B cell (primary cell): ENCODE measurements around the gene DDR1. TPM values are rescaled to one million over a fixed set of nuclear protein-coding genes. Genes with fewer than 3 reads are reported as not detected.

Experiments used
- ATAC-seq: fragments of 200-7000 bp; cut with Tn5 transposase; one replicate; pipeline ENCODE4 v1.10.0; 2021; ENCODE audit warnings: low read depth, mild to moderate bottlenecking, moderate number of reproducible peaks, moderate library complexity
- CTCF ChIA-PET: fragments of 350-600 bp; sonication (Branson Sonifier 250); formaldehyde crosslinking; loops from one replicate; lab custom pipeline; 2021; ENCODE audit warnings: antibody characterized with exemption, inconsistent platforms; lab: Charles Lee
- POLR2A ChIA-PET: fragments of 350-600 bp; sonication (Branson Sonifier 250); formaldehyde crosslinking; loops from one replicate; lab custom pipeline; 2021; ENCODE audit warnings: antibody characterized with exemption; lab: Charles Lee
- DNase-seq: peaks from one replicate; pipeline ENCODE4 v3.0.0; 2013
- H2AFZ ChIP-seq: 2 replicates; pipeline ENCODE4 v1.6.1; 2012; ENCODE audit warnings: mild to moderate bottlenecking, low read depth, low read length; ENCODE audit not compliant: insufficient read depth, poor library complexity, severe bottlenecking
- H3K27ac ChIP-seq, 2 donors: 1 replicate in 1 of 2; 2 replicates in 1 of 2; pipeline ENCODE4 v1.5.1; 2012 to 2013; ENCODE audit warnings: low read length in 2 of 2, mild to moderate bottlenecking in 2 of 2, moderate library complexity in 1 of 2
- H3K27me3 ChIP-seq, 4 experiments: fragments of 200-600 bp in 1 of 4; sonication (generic) in 1 of 4; replicated peaks in 1 of 4; 1 replicate in 2 of 4; 2 replicates in 2 of 4; pipeline versions ENCODE4 v1.6.1 to v1.7.0; 2013 to 2016; ENCODE audit warnings: low read length in 3 of 4, mild to moderate bottlenecking in 2 of 4, mixed read lengths in 1 of 4, moderate library complexity in 1 of 4; ENCODE audit not compliant: insufficient read depth in 4 of 4, control insufficient read depth in 3 of 4; ENCODE audit errors: control extremely low read depth in 1 of 4
- H3K36me3 ChIP-seq, 2 experiments: replicated peaks in 1 of 2; 1 replicate in 1 of 2; 2 replicates in 1 of 2; pipeline versions ENCODE4 v1.6.1 to v1.7.1; 2013; ENCODE audit warnings: low read length in 1 of 2; ENCODE audit not compliant: insufficient read depth in 2 of 2, control insufficient read depth in 1 of 2; ENCODE audit errors: control extremely low read depth in 1 of 2, extremely low read depth in 1 of 2
- H3K4me1 ChIP-seq, 2 donors: fragments of 200-600 bp in 1 of 2; sonication (generic) in 1 of 2; 1 replicate in 1 of 2; 2 replicates in 1 of 2; pipeline versions ENCODE4 v1.5.1 to v1.6.1; 2013 to 2017; ENCODE audit warnings: low read length in 2 of 2; ENCODE audit not compliant: control insufficient read depth in 2 of 2, insufficient read depth in 2 of 2
- H3K4me2 ChIP-seq: replicated peaks from 2 replicates; pipeline ENCODE3; 2012; ENCODE audit warnings: mild to moderate bottlenecking, low read depth, low read length; ENCODE audit not compliant: poor library complexity, severe bottlenecking
- H3K4me3 ChIP-seq, 5 experiments: fragments of 200-600 bp in 1 of 5; sonication (generic) in 1 of 5; 1 replicate in 3 of 5; 2 replicates in 2 of 5; pipeline versions ENCODE4 v1.5.1 to v1.7.0; 2011 to 2016; ENCODE audit warnings: low read length in 4 of 5, mild to moderate bottlenecking in 4 of 5, low read depth in 2 of 5, control low read depth in 1 of 5, moderate library complexity in 1 of 5; ENCODE audit not compliant: insufficient read depth in 1 of 5; ENCODE audit errors: control extremely low read depth in 1 of 5, extremely low read depth in 1 of 5
- H3K79me2 ChIP-seq: fragments of 200-600 bp; sonication (generic); one replicate; pipeline ENCODE4 v1.6.0; 2016; ENCODE audit warnings: low read length; ENCODE audit not compliant: control insufficient read depth, insufficient read depth
- H3K9ac ChIP-seq: fragments of 200-600 bp; sonication (generic); 2 replicates; pipeline ENCODE4 v1.6.1; 2017; ENCODE audit warnings: mild to moderate bottlenecking, low read length, moderate library complexity
- H3K9me3 ChIP-seq, 3 donors: one replicate each; pipeline versions ENCODE4 v1.6.1 to v1.7.1; 2013; ENCODE audit warnings: low read length in 2 of 3; ENCODE audit not compliant: control insufficient read depth in 2 of 3, insufficient read depth in 1 of 3; ENCODE audit errors: control extremely low read depth in 1 of 3
- H4K20me1 ChIP-seq: 2 replicates; pipeline ENCODE4 v1.6.0; 2012; ENCODE audit warnings: mild to moderate bottlenecking, low read length; ENCODE audit not compliant: insufficient read depth, control insufficient read depth, poor library complexity, severe bottlenecking
- H3K27ac Mint-ChIP-seq: one replicate; pipeline ENCODE4 v1.8.0; 2021; ENCODE audit warnings: mixed read lengths
- H3K27me3 Mint-ChIP-seq: one replicate; pipeline ENCODE4 v1.8.0; 2021; ENCODE audit warnings: mixed read lengths
- H3K4me1 Mint-ChIP-seq: one replicate; pipeline ENCODE4 v1.8.0; 2021; ENCODE audit warnings: mixed read lengths
- H3K4me3 Mint-ChIP-seq: one replicate; pipeline ENCODE4 v1.8.0; 2021; ENCODE audit warnings: mixed read lengths
- H3K9me3 Mint-ChIP-seq: one replicate; pipeline ENCODE4 v1.8.0; 2022; ENCODE audit warnings: mixed read lengths; ENCODE audit not compliant: insufficient read depth
- CTCF ChIP-seq: fragments of 200-600 bp; IDR thresholded peaks from one replicate; pipeline ENCODE4 v1.8.0; 2022; ENCODE audit warnings: antibody characterized with exemption, mild to moderate bottlenecking
- EZH2 ChIP-seq: IDR thresholded peaks from 2 replicates; pipeline ENCODE4 v1.6.1; 2012; ENCODE audit warnings: borderline replicate concordance, low read depth, mild to moderate bottlenecking, moderate library complexity, low read length; ENCODE audit not compliant: insufficient read depth, poor library complexity, severe bottlenecking
- WGBS: methylation state at CpG from one replicate; pipeline ENCODE4 v1.1.5; 2013; ENCODE audit warnings: missing lambda C conversion rate; ENCODE audit not compliant: insufficient coverage; 5-methylcytosine and 5-hydroxymethylcytosine counted together
- intact Hi-C: fragments of 100-400 bp; cut with micrococcal nuclease; formaldehyde crosslinking; loops from one replicate; pipeline ENCODE4 v1.10.0; 2022
- polyA plus RNA-seq: library from polyadenylated mRNA; depleted of rRNA; stranded (reverse); fragments of >200 nt; gene quantifications from 2 replicates; pipeline ENCODE4 v1.2.3, GENCODE V29; 2012
- total RNA-seq, 2 donors: library from RNA; stranded (reverse); fragments of 120-200 nt in 1 of 2; gene quantifications; 1 replicate in 1 of 2; 2 replicates in 1 of 2; pipeline versions ENCODE4 v1.2.3 to v1.2.4, GENCODE V29; 2013 to 2022

Gene DDR1
- total and polyA plus RNA-seq, 2 donors (not counting 1 experiment from before 2014, with no cell fraction given): 28.8 to 61.7 TPM

- TF ChIP-seq EZH2 (no peak), CTCF (no peak)
Measured at GRCh38 chr6:30888816-30889495, 4.6 kb downstream of the DDR1 start.

GRCh38 chr6:30889496-30889885, 5.2 kb downstream of the DDR1 start:
- CTCF ChIA-PET: interaction anchor here (0.6 to 2.0 kb wide), 5 partner anchors 24 to 221 kb away, joined by 3 to 8 read pairs (median 4); partner anchors contain the start of gene VARS2
- no peaks in the 10 kb centered on the region for H3K9me3 Mint-ChIP-seq
- H3K4me1 Mint-ChIP-seq: peaks cover 29% of the 10 kb centered on the region
- Histone ChIP-seq H2AFZ (no peak overlapping the region), H3K9me3 (no peaks in the 10 kb centered on the region), H3K4me3 (no peak overlapping the region), H3K4me2 (no peak overlapping the region), H4K20me1 (peaks cover 68% of the 10 kb centered on the region), H3K36me3 (peaks cover 0 to 47% of the 10 kb centered on the region in 2 experiments), H3K4me1 (peaks cover 24 to 26% of the 10 kb centered on the region in 2 donors), H3K79me2 (peaks cover 72% of the 10 kb centered on the region), H3K27ac (no peak overlapping the region), H3K9ac (no peak overlapping the region), H3K27me3 (no peaks in the 10 kb centered on the region)
- DNase-seq (no peak), ATAC-seq (no peak)
- intact Hi-C loops: no loop called here
- POLR2A ChIA-PET: interaction anchor here (0.7 kb wide), 1 partner anchor 347 kb away, joined by 3 read pairs; no protein-coding TSS in a partner anchor
- 100% methylated on average over 3 of the region's 4 CpGs for WGBS
- H3K4me3 Mint-ChIP-seq: no peak overlapping the region
- H3K27ac Mint-ChIP-seq: no peak overlapping the region
- TF ChIP-seq EZH2 (no peak), CTCF (no peak)
- no peaks in the 10 kb centered on the region for H3K27me3 Mint-ChIP-seq

More at GRCh38 chr6:30888816-30889495, 4.6 kb downstream of the DDR1 start:
- Histone ChIP-seq H3K27ac (no peak overlapping the region), H3K79me2 (peaks cover 72% of the 10 kb centered on the region), H3K4me3 (no peak overlapping the region), H3K9me3 (no peaks in the 10 kb centered on the region), H3K9ac (no peak overlapping the region), H3K4me2 (no peak overlapping the region), H2AFZ (no peak overlapping the region), H3K36me3 (peaks cover 0 to 42% of the 10 kb centered on the region in 2 experiments), H3K27me3 (no peaks in the 10 kb centered on the region), H4K20me1 (peaks cover 68% of the 10 kb centered on the region), H3K4me1 (peaks cover 24 to 26% of the 10 kb centered on the region in 2 donors)
- over 99% methylated on average over 17 of the region's 18 CpGs for WGBS
- CTCF ChIA-PET: interaction anchor here (0.6 to 2.0 kb wide), 7 partner anchors 12 to 220 kb away, joined by 3 to 8 read pairs (median 4); partner anchors contain the start of gene VARS2
- ATAC-seq (no peak), DNase-seq (no peak)
- H3K9me3 Mint-ChIP-seq: no peaks in the 10 kb centered on the region
- no peak overlapping the region for H3K27ac Mint-ChIP-seq
- H3K4me1 Mint-ChIP-seq: peaks cover 29% of the 10 kb centered on the region
- no peak overlapping the region for H3K4me3 Mint-ChIP-seq
- no peaks in the 10 kb centered on the region for H3K27me3 Mint-ChIP-seq
- POLR2A ChIA-PET: interaction anchor here (0.7 kb wide), 1 partner anchor 347 kb away, joined by 3 read pairs; no protein-coding TSS in a partner anchor
- intact Hi-C loops: no loop called here
